Activated CD8-positive, alpha-beta T cell treated with anti-CD3 and anti-CD28 coated beads for 36 hours (primary cell): ENCODE measurements around the gene PLEKHA4. TPM values are rescaled to one million over a fixed set of nuclear protein-coding genes. Genes with fewer than 3 reads are reported as not detected.

Experiments
- ATAC-seq: fragments of 200-7000 bp; cut with Tn5 transposase; one replicate; pipeline ENCODE4 v1.10.0; 2021; ENCODE audit warnings: mild to moderate bottlenecking, moderate library complexity
- CTCF ChIA-PET: fragments of 350-600 bp; sonication (Branson Sonifier 250); formaldehyde crosslinking; loops from one replicate; lab custom pipeline; 2021; ENCODE audit warnings: antibody characterized with exemption; lab: Charles Lee
- POLR2A ChIA-PET: fragments of 350-600 bp; sonication (Branson Sonifier 250); formaldehyde crosslinking; loops from one replicate; lab custom pipeline; 2021; ENCODE audit warnings: antibody characterized with exemption; lab: Charles Lee
- DNase-seq: peaks from one replicate; pipeline ENCODE4 v3.0.0-alpha.2; 2020
- H3K27ac Mint-ChIP-seq: one replicate; pipeline ENCODE4 v1.8.0; 2021; ENCODE audit warnings: mild to moderate bottlenecking, mixed read lengths
- H3K27me3 Mint-ChIP-seq: one replicate; pipeline ENCODE4 v1.8.0; 2021; ENCODE audit warnings: mixed read lengths
- H3K36me3 Mint-ChIP-seq: one replicate; pipeline ENCODE4 v1.8.0; 2021; ENCODE audit warnings: low read depth, mixed read lengths
- H3K4me1 Mint-ChIP-seq: one replicate; pipeline ENCODE4 v1.8.0; 2021; ENCODE audit warnings: low read depth, mixed read lengths
- H3K4me3 Mint-ChIP-seq: one replicate; pipeline ENCODE4 v1.8.0; 2021; ENCODE audit warnings: mild to moderate bottlenecking, moderate library complexity, mixed read lengths
- H3K9me3 Mint-ChIP-seq: one replicate; pipeline ENCODE4 v1.8.0; 2021; ENCODE audit warnings: mixed read lengths
- CTCF ChIP-seq: fragments of 200-600 bp; IDR thresholded peaks from one replicate; pipeline ENCODE4 v1.8.0; 2022; ENCODE audit warnings: antibody characterized with exemption, mild to moderate bottlenecking
- intact Hi-C: fragments of 100-400 bp; cut with micrococcal nuclease; formaldehyde crosslinking; loops from one replicate; pipeline ENCODE4 v1.10.0; 2022
- total RNA-seq, 2 experiments: library from RNA; stranded (reverse); gene quantifications; one replicate each; pipeline ENCODE4 v1.2.3, GENCODE V29; 2021

PLEKHA4 gene
- total RNA-seq, 2 experiments from 2014 or later: 9.4 to 9.7 TPM

- no peak for TF ChIP-seq CTCF
- ChIA-PET POLR2A (no interaction called here), CTCF (no interaction called here)
- no peaks in the 10 kb centered on the region for H3K9me3 Mint-ChIP-seq
- peaks cover 27% of the 10 kb centered on the region for H3K4me1 Mint-ChIP-seq
- no peak overlapping the region for H3K27ac Mint-ChIP-seq
- intact Hi-C loops: loop anchor here (10.0 kb wide), 2 partner anchors 95 to 235 kb away; partner anchors contain the start of genes DBP and FTL
- H3K27me3 Mint-ChIP-seq: peaks cover 2% of the 10 kb centered on the region
- no peak overlapping the region for H3K4me3 Mint-ChIP-seq
- peaks cover 25% of the 10 kb centered on the region for H3K36me3 Mint-ChIP-seq
- DNase-seq (no peak), ATAC-seq (no peak)
Observed at GRCh38 chr19:48870048-48870447, 1.6 kb upstream of the PLEKHA4 start.

GRCh38 chr19:48867746-48868113 is 687 bp downstream of the PLEKHA4 start:
- H3K4me1 Mint-ChIP-seq: peaks cover 12% of the 10 kb centered on the region
- no peaks in the 10 kb centered on the region for H3K9me3 Mint-ChIP-seq
- DNase-seq (no peak), ATAC-seq (no peak)
- intact Hi-C loops: no loop called here
- H3K27ac Mint-ChIP-seq: no peak overlapping the region
- no peak overlapping the region for H3K4me3 Mint-ChIP-seq
- ChIA-PET CTCF (interaction anchor here (1.0 kb wide), 1 partner anchor 103 kb away, joined by 3 read pairs; no protein-coding TSS in a partner anchor), POLR2A (interaction anchor here (0.7 kb wide), 1 partner anchor 93 kb away, joined by 3 read pairs; no protein-coding TSS in a partner anchor)
- H3K36me3 Mint-ChIP-seq: peaks cover 3% of the 10 kb centered on the region
- no peak for TF ChIP-seq CTCF
- H3K27me3 Mint-ChIP-seq: peaks cover 2% of the 10 kb centered on the region

GRCh38 chr19:48867123-48867745 is 1.2 kb downstream of the PLEKHA4 start:
- Mint-ChIP-seq H3K4me3 (no peak overlapping the region), H3K27ac (no peak overlapping the region), H3K27me3 (peaks cover 2% of the 10 kb centered on the region), H3K36me3 (peaks cover under 1% of the 10 kb centered on the region), H3K4me1 (peaks cover 12% of the 10 kb centered on the region), H3K9me3 (no peaks in the 10 kb centered on the region)
- ATAC-seq: no peak
- intact Hi-C loops: no loop called here
- CTCF ChIA-PET: interaction anchor here (1.0 kb wide), 1 partner anchor 103 kb away, joined by 3 read pairs; no protein-coding TSS in a partner anchor
- POLR2A ChIA-PET: no interaction called here
- TF ChIP-seq CTCF: no peak
- no peak for DNase-seq

GRCh38 chr19:48866692-48867091 is 1.7 kb downstream of the PLEKHA4 start:
- H3K27ac Mint-ChIP-seq: no peak overlapping the region
- no peaks in the 10 kb centered on the region for H3K9me3 Mint-ChIP-seq

More at GRCh38 chr19:48866692-48867091, 1.7 kb downstream of the PLEKHA4 start:
- no peak for TF ChIP-seq CTCF
- intact Hi-C loops: no loop called here
- ATAC-seq (no peak), DNase-seq (no peak)
- H3K4me1 Mint-ChIP-seq: peaks cover 9% of the 10 kb centered on the region
- H3K4me3 Mint-ChIP-seq: no peak overlapping the region
- peaks cover 2% of the 10 kb centered on the region for H3K27me3 Mint-ChIP-seq
- no peaks in the 10 kb centered on the region for H3K36me3 Mint-ChIP-seq
- ChIA-PET CTCF (no interaction called here), POLR2A (no interaction called here)
